Measurements from ENCODE around the gene CDC14A. TPM values are rescaled to one million over a fixed set of nuclear protein-coding genes. Genes with fewer than 3 reads are reported as not detected.

The CDC14A gene
- total and polyA plus RNA-seq, 2 of the 8 experiments (the other 6 are each of a cell fraction or from before 2014, with no cell fraction given) = 3.2 to 8.9 TPM

- H3K9ac ChIP-seq (replicated peaks in 1 of 4; ENCODE audit: extremely low read depth in 1 of 4, low read depth in 3 of 4, low read length in 3 of 4) = no peak overlapping the region
- H4K5ac ChIP-seq (ENCODE audit: insufficient read length, low read depth, low read length) = no peak overlapping the region
- H2BK5ac ChIP-seq (ENCODE audit: low read depth, low read length) = no peak overlapping the region
- peak overlapping the region; percentile 55; the same call in 1 of the 2 replicates for H2BK15ac ChIP-seq (ENCODE audit: low read length)
- no peak for TF ChIP-seq HDAC2 (IDR thresholded peaks at IDR 0.05; ENCODE audit: borderline replicate concordance in 1 of 2, low read depth in 2 of 2, low read length in 2 of 2)
- TF ChIP-seq POU5F1 (IDR thresholded peaks at IDR 0.05; ENCODE audit: low read depth, low read length) = no peak
- no peak for TF ChIP-seq SIN3A (conservative IDR thresholded peaks at IDR 0.05 in 1 of 2, IDR thresholded peaks at IDR 0.05 in 1 of 2; ENCODE audit: low read depth in 1 of 2, low read length in 2 of 2)
- TF ChIP-seq GABPA (IDR thresholded peaks at IDR 0.05; ENCODE audit: borderline replicate concordance, insufficient read depth, low read length) = no peak
- no peak for TF ChIP-seq SP1 (IDR thresholded peaks at IDR 0.05; ENCODE audit: low read depth, low read length)
- TF ChIP-seq POLR2A (IDR thresholded peaks at IDR 0.05; ENCODE audit: control extremely low read depth in 1 of 2, low read depth in 2 of 2, low read length in 2 of 2) = no peak
- H2AK5ac ChIP-seq (ENCODE audit: low read depth, low read length) = no peak overlapping the region
- no peak overlapping the region for H3K18ac ChIP-seq (ENCODE audit: extremely low read depth, low read length)
- DNase-seq (ENCODE audit: low read depth in 1 of 2, low spot score in 2 of 2) = no peak
- H3K4me1 ChIP-seq (replicated peaks in 1 of 4; ENCODE audit: control insufficient read depth in 3 of 4, insufficient read depth in 4 of 4, low read length in 3 of 4) = peaks cover 0 to 16% (median 5%) of the 10 kb centered on the region in 4 experiments; a peak in 6 of 7 replicates
- H2BK20ac ChIP-seq (ENCODE audit: low read length) = no peak overlapping the region
- H3K27me3 ChIP-seq (replicated peaks in 1 of 4; ENCODE audit: control insufficient read depth in 3 of 4, extremely low read depth in 1 of 4, insufficient read depth in 3 of 4, low read length in 3 of 4) = peaks cover 24 to 37% (median 30%) of the 10 kb centered on the region in 4 experiments
- H2AFZ ChIP-seq (ENCODE audit: low read length) = peak overlapping the region; percentile 69; the same call in 1 of the 2 replicates
- H3K9me3 ChIP-seq (ENCODE audit: insufficient read depth in 2 of 2, low read depth in 1 of 2, low read length in 1 of 2) = no peaks in the 10 kb centered on the region
- H4K8ac ChIP-seq (ENCODE audit: extremely low read depth, insufficient read depth, low read length) = no peak overlapping the region
- H3K36me3 ChIP-seq (ENCODE audit: control insufficient read depth in 2 of 4, insufficient read depth in 4 of 4, low read length in 3 of 4) = no peaks in the 10 kb centered on the region
- H4K20me1 ChIP-seq (replicated peaks in 1 of 2; ENCODE audit: control insufficient read depth in 1 of 2, insufficient read depth in 2 of 2, low read length in 2 of 2) = peaks cover 0 to 6% of the 10 kb centered on the region in 2 experiments
- H3K4me2 ChIP-seq (ENCODE audit: insufficient read depth in 1 of 2, low read depth in 2 of 2, low read length in 2 of 2) = no peak overlapping the region
- WGBS, 2 experiments (ENCODE audit: extremely low coverage in 1 of 2, insufficient coverage in 1 of 2, insufficient read length in 1 of 2, insufficient replicate concordance in 2 of 2, low coverage in 1 of 2, low lambda C conversion rate in 2 of 2, missing lambda C conversion rate in 1 of 2) = 58% methylated on average over 2 of the region's 2 CpGs; no CpG with 5 or more reads in 1 of the 2 experiments
- POLR2A ChIA-PET (ENCODE audit: partially characterized antibody) = interaction anchor here (1.0 kb wide), 1 partner anchor 9 kb away, joined by 4 read pairs; no protein-coding TSS in a partner anchor
- H2BK120ac ChIP-seq (replicated peaks; ENCODE audit: low read depth, low read length) = no peak overlapping the region
- CTCF ChIA-PET (ENCODE audit: partially characterized antibody) = no interaction called here
- no peak overlapping the region for H4K91ac ChIP-seq (replicated peaks; ENCODE audit: insufficient read length, low read length)
- no peaks in the 10 kb centered on the region for H3K79me2 ChIP-seq (ENCODE audit: control insufficient read depth in 1 of 2, insufficient read depth in 2 of 2, low read length in 2 of 2)
- no peak overlapping the region for H3K56ac ChIP-seq (replicated peaks; ENCODE audit: insufficient read length, low read depth, low read length)
- no peak for FAIRE-seq
- no peak overlapping the region for H3K23ac ChIP-seq (ENCODE audit: insufficient read length)
- H2BK12ac ChIP-seq (ENCODE audit: low read depth, low read length) = no peak overlapping the region
- peaks cover 11% of the 10 kb centered on the region; the same call in 1 of the 2 replicates for H3K23me2 ChIP-seq (ENCODE audit: low read depth, low read length)
- H3K4ac ChIP-seq (replicated peaks; ENCODE audit: insufficient read length, low read depth, low read length) = no peak overlapping the region
- H3K79me1 ChIP-seq (ENCODE audit: low read depth, low read length) = no peaks in the 10 kb centered on the region
- H3K27ac ChIP-seq (ENCODE audit: low read depth, low read length) = no peak overlapping the region
- H3K4me3 ChIP-seq (ENCODE audit: extremely low read depth in 1 of 4, insufficient read depth in 2 of 4, low read depth in 3 of 4, low read length in 4 of 4) = no peak overlapping the region
- no peak overlapping the region for H3K14ac ChIP-seq (ENCODE audit: insufficient read length)
Observed at GRCh38 chr1:100535264-100535663, 183.0 kb downstream of the CDC14A start.

All from H1 (cell line).